ENCODE data around the gene MSI1.

Gene MSI1

GRCh38 chr12:120373683-120374082, 4.7 kb upstream of the MSI1 start:
- no peaks in the 10 kb centered on the region for H3K36me3 Mint-ChIP-seq (ENCODE audit: low read depth)
- peaks cover 65% of the 10 kb centered on the region for H3K27me3 Mint-ChIP-seq (ENCODE audit: low read depth)

DNA sequence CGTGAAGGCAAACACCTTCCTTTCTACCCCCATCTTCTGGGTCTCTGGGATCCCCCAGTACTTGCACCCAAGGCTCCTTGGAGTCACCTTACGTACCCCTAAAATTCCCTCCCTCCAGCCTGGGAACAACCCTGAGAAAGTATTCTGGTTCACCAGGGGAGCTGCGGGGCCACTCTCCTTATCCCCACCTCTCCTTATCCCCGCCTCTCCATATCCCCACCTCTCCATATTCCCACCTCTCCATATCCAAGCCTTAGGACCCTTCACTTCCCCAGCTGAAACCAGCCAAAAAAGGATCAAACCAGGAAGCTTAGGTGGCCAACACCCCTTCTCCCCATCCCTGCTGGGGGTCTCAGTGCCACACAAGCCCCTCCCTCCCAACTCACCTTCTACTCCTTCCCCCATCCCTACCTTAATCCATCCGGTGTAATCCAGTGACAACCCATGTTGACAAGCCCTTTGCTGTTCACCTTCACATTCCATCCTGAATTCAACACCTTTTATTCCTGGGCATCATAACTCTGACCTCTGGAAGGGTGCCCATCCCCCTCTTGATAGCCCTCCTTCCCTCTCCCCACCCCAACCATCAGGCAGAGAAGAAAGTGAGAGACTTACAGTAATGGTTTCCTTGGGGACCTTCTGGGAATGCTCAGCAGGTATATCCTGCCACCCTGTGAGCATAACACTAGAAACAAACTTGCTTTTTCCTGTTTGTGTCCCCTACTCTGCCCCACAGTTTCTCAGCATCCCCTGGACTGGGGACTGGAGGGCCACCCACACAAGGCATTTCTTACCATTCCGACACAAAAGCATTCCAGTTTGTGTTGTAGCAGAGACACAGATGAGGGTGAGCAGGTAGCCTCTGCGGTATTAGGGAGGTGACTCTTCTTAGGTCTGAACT, 1.6 kb upstream of the MSI1 start:
- Mint-ChIP-seq H3K9me3 (no peaks in the 10 kb centered on the region), H3K27me3 (ENCODE audit: low read depth) (peaks cover 75% of the 10 kb centered on the region), H3K27ac (peak overlapping the region; percentile 57 to 96 (median 88)), H3K4me1 (peaks cover 20% of the 10 kb centered on the region), H3K4me3 (peak overlapping the region; percentile 94 to 96 (median 95)), H3K36me3 (ENCODE audit: low read depth) (peaks cover 7% of the 10 kb centered on the region)
- TF ChIP-seq CTCF (IDR thresholded peaks at IDR 0.05; ENCODE audit: unreplicated experiment in 3 of 3) = no peak

More at GRCh38 chr12:120373683-120374082, 4.7 kb upstream of the MSI1 start:
- Mint-ChIP-seq H3K4me3 (no peak overlapping the region), H3K9me3 (no peaks in the 10 kb centered on the region), H3K27ac (no peak overlapping the region), H3K4me1 (peaks cover 13% of the 10 kb centered on the region)
- TF ChIP-seq CTCF (IDR thresholded peaks at IDR 0.05; ENCODE audit: unreplicated experiment in 3 of 3) = no peak

- peaks cover 69% of the 10 kb centered on the region for H3K27me3 Mint-ChIP-seq (ENCODE audit: low read depth)
- peaks cover 20% of the 10 kb centered on the region for H3K4me1 Mint-ChIP-seq
- H3K27ac Mint-ChIP-seq = peak overlapping the region; percentile 57 to 96 (median 88)
- peaks cover 11% of the 10 kb centered on the region for H3K36me3 Mint-ChIP-seq (ENCODE audit: low read depth)
- peak overlapping the region; percentile 94 to 96 (median 95) for H3K4me3 Mint-ChIP-seq
- no peaks in the 10 kb centered on the region for H3K9me3 Mint-ChIP-seq
- no peak for TF ChIP-seq CTCF (IDR thresholded peaks at IDR 0.05; ENCODE audit: unreplicated experiment in 3 of 3)
These were observed 809 bp upstream of the MSI1 start for GRCh38 chr12:120369603-120370342.

GRCh38 chr12:120367924-120368788, 808 bp downstream of the MSI1 start:
- no peak for TF ChIP-seq CTCF (IDR thresholded peaks at IDR 0.05; ENCODE audit: unreplicated experiment in 3 of 3)

GRCh38 chr12:120367233-120367923, 1.6 kb downstream of the MSI1 start:
- Mint-ChIP-seq H3K27ac (peak overlapping the region; percentile 45 to 84 (median 76)), H3K4me3 (peak overlapping the region; percentile 86 to 92 (median 89)), H3K27me3 (ENCODE audit: low read depth) (peaks cover 47% of the 10 kb centered on the region), H3K4me1 (peaks cover 42% of the 10 kb centered on the region), H3K36me3 (ENCODE audit: low read depth) (peaks cover 32% of the 10 kb centered on the region), H3K9me3 (no peaks in the 10 kb centered on the region)
- TF ChIP-seq CTCF (IDR thresholded peaks at IDR 0.05; ENCODE audit: unreplicated experiment in 3 of 3) = peak; percentile 43 to 53 (median 46)

More at GRCh38 chr12:120367924-120368788, 808 bp downstream of the MSI1 start:
- peak overlapping the region; percentile 45 to 84 (median 76) for H3K27ac Mint-ChIP-seq
- H3K36me3 Mint-ChIP-seq (ENCODE audit: low read depth) = peaks cover 24% of the 10 kb centered on the region
- peaks cover 35% of the 10 kb centered on the region for H3K4me1 Mint-ChIP-seq
- no peaks in the 10 kb centered on the region for H3K9me3 Mint-ChIP-seq
- peaks cover 55% of the 10 kb centered on the region for H3K27me3 Mint-ChIP-seq (ENCODE audit: low read depth)
- peak overlapping the region; percentile 86 to 92 (median 89) for H3K4me3 Mint-ChIP-seq

Data from nephron (organoid).